Bronchial epithelial cell (primary cell): Measurements from ENCODE around the gene FAM83C. TPM values are rescaled to one million over a fixed set of nuclear protein-coding genes. Genes with fewer than 3 reads are reported as not detected.

Experiments used
- DNase-seq: peaks from one replicate; pipeline ENCODE4 v3.0.0-alpha.2; 2010; ENCODE audit warnings: low read depth
- FAIRE-seq: peaks from 2 replicates; lab custom pipeline; 2011; peaks lifted over from hg19 to GRCh38; lab: Jason Lieb, UNC
- H3K27me3 ChIP-seq: 2 replicates; pipeline ENCODE4 v1.5.1; 2011; ENCODE audit warnings: low read length; ENCODE audit not compliant: control insufficient read depth, insufficient read depth
- H3K36me3 ChIP-seq: 2 replicates; pipeline ENCODE4 v1.5.1; 2011; ENCODE audit warnings: low read length; ENCODE audit not compliant: control insufficient read depth, insufficient read depth
- H3K4me3 ChIP-seq: 2 replicates; pipeline ENCODE4 v1.5.1; 2011; ENCODE audit warnings: mild to moderate bottlenecking, low read depth, low read length, control low read depth
- total RNA-seq: library from RNA; depleted of rRNA; stranded (reverse); fragments of >200 nt; gene quantifications from 2 replicates; pipeline ENCODE4 v1.2.1, GENCODE V29; 2014
- TF ChIP-seq, protein P1 (sequence below): IDR thresholded peaks from 2 replicates; pipeline ENCODE4 v1.5.1; 2011; ENCODE audit warnings: mild to moderate bottlenecking, moderate library complexity, low read length, control low read depth, inconsistent platforms; ENCODE audit not compliant: insufficient read depth, severe bottlenecking

Gene FAM83C
- total RNA-seq, 1 donor from 2014 or later, result 0.26 TPM

DNA sequence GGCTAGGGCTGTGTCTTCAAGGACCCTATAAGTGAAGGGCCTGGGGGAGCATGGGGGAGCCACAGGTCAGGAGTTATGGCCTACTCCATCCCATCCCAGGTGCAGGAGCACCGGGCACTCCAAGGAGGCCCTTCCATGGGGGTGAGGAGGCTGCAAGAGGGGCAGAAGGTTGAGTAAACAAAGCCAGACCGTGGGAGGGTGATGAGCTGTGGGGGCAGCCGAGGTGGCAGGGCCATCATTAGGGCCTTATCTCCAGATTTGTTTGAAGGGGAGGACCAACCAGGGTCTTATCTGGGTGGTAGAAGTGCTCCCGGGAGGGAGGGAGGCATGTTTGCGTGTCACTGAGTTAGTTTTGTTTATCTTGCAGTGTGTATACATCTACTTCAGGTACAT lies 2.1 kb upstream of the FAM83C start:
- H3K27me3 ChIP-seq, result no peaks in the 10 kb centered on the region
- no peaks in the 10 kb centered on the region for H3K36me3 ChIP-seq
- TF ChIP-seq, protein P1, sequence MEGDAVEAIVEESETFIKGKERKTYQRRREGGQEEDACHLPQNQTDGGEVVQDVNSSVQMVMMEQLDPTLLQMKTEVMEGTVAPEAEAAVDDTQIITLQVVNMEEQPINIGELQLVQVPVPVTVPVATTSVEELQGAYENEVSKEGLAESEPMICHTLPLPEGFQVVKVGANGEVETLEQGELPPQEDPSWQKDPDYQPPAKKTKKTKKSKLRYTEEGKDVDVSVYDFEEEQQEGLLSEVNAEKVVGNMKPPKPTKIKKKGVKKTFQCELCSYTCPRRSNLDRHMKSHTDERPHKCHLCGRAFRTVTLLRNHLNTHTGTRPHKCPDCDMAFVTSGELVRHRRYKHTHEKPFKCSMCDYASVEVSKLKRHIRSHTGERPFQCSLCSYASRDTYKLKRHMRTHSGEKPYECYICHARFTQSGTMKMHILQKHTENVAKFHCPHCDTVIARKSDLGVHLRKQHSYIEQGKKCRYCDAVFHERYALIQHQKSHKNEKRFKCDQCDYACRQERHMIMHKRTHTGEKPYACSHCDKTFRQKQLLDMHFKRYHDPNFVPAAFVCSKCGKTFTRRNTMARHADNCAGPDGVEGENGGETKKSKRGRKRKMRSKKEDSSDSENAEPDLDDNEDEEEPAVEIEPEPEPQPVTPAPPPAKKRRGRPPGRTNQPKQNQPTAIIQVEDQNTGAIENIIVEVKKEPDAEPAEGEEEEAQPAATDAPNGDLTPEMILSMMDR, result no peak
- no peak for DNase-seq
- no peak for FAIRE-seq
- H3K4me3 ChIP-seq, result no peak overlapping the region

DNA sequence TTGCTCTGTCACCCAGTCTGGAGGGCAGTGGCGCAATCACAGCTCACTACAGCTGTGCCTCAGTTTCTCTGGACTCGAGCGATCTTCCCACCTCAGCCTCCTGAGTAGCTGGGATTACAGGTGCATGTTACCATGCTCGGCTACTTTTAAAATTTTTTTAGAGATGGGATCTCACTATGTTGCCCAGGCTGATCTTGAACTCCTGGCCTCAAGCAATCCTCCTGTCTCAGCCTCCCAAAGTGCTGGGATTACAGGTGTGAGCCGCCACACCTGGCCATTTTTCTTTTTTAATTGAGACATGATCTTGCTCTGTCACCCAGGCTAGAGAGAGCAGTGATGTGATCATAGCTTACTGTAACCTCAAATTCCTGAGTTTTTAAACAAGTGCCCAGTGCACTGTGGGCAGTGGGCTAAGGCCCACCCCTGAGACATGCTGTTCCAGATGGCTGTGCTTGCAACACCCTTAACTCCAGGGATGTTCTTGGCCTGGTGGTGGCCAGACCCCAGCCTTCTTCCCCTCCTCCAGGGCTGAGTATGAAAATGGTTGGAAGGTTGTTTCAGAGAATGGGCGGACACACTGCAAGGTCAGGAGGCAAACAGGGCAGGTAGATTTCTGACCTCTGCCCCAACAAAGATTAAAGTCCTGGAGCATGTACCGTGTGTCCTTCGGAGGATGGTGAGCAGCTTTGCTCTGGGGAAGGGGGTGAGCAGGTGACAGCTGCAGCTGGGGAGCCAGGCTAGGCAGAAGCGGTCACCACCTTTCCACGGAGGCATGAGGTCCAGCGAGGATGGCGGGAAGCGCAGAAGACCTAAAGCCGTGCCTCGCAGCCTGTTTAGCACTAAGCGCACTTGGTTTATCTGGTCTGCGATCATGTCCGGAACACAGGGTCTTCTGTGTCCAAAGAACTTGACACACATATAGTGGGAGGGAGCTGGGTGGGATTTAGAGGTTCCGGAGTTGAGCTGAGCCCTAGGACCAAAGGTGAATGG lies 1.4 kb upstream of the FAM83C start:
- H3K4me3 ChIP-seq, result no peak overlapping the region
- DNase-seq, result no peak
- H3K36me3 ChIP-seq, result no peaks in the 10 kb centered on the region
- no peaks in the 10 kb centered on the region for H3K27me3 ChIP-seq
- TF ChIP-seq, protein P1, result no peak
- FAIRE-seq, result no peak

DNA sequence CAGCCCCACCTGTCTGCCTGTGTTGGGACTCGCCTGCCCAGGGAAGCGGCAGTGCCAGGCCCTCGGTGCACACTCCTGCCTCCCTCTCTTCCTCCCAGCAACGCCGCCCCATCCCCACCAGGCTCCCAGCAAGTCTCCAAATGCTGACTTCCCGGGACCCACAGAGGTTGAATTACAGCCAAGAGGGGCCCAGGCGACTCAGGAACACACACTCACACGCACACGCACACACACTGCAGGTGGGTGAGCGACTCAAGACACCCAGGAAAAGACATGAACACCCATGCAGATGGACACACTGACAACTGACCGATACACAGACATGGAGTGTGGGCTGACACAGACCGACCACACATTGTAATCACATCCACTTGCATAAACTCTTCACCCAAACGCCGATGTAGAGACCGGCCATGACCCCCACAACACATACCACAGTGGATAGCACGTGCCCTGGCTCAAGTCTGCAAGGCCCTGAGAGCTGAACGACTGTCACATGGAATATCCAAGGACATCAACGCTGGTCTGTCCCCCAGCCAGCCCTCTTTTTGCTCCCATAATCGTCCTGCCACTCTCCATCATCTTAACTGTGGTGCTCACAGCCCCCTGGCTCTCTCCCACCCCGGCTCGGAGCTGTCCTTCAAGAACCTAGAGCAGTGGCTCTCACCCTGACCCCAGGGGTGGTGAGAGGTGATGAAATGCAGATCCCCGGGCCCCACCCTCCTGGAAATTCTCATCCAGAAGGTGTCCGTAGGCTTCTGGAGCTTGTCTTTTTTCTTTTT lies 470 bp upstream of the FAM83C start:
- FAIRE-seq (no peak), DNase-seq (no peak)
- H3K36me3 ChIP-seq, result no peaks in the 10 kb centered on the region
- TF ChIP-seq, protein P1, result no peak
- H3K4me3 ChIP-seq, result no peak overlapping the region
- H3K27me3 ChIP-seq, result no peaks in the 10 kb centered on the region

DNA sequence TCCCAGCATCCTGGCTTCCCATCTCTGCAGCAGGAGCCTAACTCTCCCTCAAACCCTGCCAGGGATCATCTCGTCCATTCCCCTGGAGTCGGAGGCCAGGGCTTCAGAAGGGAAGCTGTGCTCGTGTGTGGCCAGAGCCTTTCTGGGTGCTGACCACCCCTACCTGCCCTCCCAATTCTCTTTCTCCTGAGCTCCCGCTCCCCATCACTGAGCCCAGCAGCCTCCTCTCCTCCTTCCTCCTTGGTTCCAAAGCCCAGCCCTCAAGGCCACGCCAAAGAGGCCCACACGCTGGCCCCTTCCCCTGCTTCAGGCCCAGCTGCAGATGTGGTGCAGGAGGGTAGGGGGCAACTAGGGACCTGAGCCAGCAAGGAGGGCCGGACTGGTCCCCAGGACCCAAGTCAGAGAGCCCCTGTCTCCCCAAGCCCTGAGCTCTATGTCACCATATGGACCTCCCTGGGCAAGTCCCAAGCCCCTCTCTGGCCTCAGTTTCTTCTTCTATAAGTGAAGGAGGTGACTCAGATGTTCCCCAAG lies 1.3 kb downstream of the FAM83C start:
- FAIRE-seq (no peak), DNase-seq (no peak)
- Histone ChIP-seq H3K27me3 (no peaks in the 10 kb centered on the region), H3K4me3 (no peak overlapping the region), H3K36me3 (no peaks in the 10 kb centered on the region)
- TF ChIP-seq, protein P1, result no peak

DNA sequence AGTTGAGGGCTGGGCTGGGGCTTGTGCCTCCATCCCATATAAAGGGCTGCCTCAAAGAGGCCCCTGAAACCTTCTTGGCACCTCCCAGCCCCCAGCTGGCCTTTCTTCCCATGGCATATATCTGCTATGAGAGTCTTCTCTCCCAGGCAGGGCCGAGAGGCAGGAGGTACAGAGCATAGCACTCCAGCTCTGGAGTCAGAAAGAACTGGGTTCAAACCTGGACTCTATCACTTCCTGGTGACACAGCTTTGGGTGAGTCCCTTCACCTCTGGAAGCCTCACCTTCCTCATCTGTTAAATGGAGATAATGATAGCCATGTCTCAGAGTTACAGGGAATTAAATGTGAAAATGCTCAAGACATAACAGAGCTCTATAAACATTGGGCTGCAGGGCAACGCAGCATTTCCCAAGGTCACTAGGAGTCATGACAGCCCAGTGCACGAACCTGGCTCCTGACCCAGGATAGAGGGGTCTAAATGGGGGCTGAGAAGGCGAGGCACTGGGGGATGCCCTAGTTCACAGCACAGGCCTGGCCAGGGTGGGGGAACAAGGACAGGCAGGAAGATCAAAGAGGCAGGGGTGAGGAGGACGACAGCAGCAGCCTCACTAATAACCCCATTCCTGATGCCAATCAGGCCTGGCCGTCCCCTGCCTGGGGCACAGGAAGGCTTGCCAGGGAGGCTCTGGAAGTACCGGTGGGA lies 1.9 kb downstream of the FAM83C start:
- Histone ChIP-seq H3K36me3 (no peaks in the 10 kb centered on the region), H3K27me3 (no peaks in the 10 kb centered on the region), H3K4me3 (no peak overlapping the region)
- TF ChIP-seq, protein P1, result no peak
- DNase-seq (no peak), FAIRE-seq (no peak)
